ENCODE data around the gene MGST2. TPM values are rescaled to one million over a fixed set of nuclear protein-coding genes. Genes with fewer than 3 reads are reported as not detected.

Gene MGST2
- total and polyA plus RNA-seq, 8 donors, result 37.3 to 63.1 (median 44.0) TPM

- no peak for TF ChIP-seq CTCF (IDR thresholded peaks at IDR 0.05)
- H3K27me3 ChIP-seq, result no peaks in the 10 kb centered on the region
- intact Hi-C loops (cut with DNase I), result no loop called here
- no peak overlapping the region for H3K27ac ChIP-seq
- H3K36me3 ChIP-seq, result no peaks in the 10 kb centered on the region
- ATAC-seq (no peak), DNase-seq (no peak)
- H3K4me3 ChIP-seq, result no peak overlapping the region
- no peaks in the 10 kb centered on the region for H3K9me3 ChIP-seq
- no peaks in the 10 kb centered on the region for H3K4me1 ChIP-seq
Measured at GRCh38 chr4:139753686-139754085, 88.1 kb downstream of the MGST2 start.

Other genes with a start within 250 kb of the MGST2 start
- 1 to 10 TPM; 8.4 to 9.5 TPM for gene RAB33B, start 211.7 kb upstream of the MGST2 start, total RNA-seq
- gene RAB33B, start 211.7 kb upstream of the MGST2 start, polyA plus RNA-seq (ENCODE audit: insufficient read length in 6 of 6), result 10 to 100 TPM; 10.6 to 13.3 (median 11.2) TPM
- 10 to 100 TPM; 48.1 to 51.7 TPM for gene SETD7, start 109.6 kb upstream of the MGST2 start, total RNA-seq
- 10 to 100 TPM; 17.2 to 21.5 (median 18.4) TPM for gene SETD7, start 109.6 kb upstream of the MGST2 start, polyA plus RNA-seq (ENCODE audit: insufficient read length in 6 of 6)